Common myeloid progenitor, CD34-positive (primary cell): ENCODE results near the gene NUDCD3.

Experiments used
- CTCF ChIA-PET: fragments of 350-600 bp; sonication (Branson Sonifier 250); formaldehyde crosslinking; loops from one replicate; lab custom pipeline; 2021; ENCODE audit warnings: antibody characterized with exemption; lab: Charles Lee
- POLR2A ChIA-PET: fragments of 350-600 bp; sonication (Branson Sonifier 250); formaldehyde crosslinking; loops from one replicate; lab custom pipeline; 2021; ENCODE audit warnings: antibody characterized with exemption; lab: Charles Lee
- DNase-seq, 3 donors: peaks; one replicate each; pipeline versions ENCODE4 v3.0.0 to v3.0.0-alpha.2; 2013
- H3K27ac ChIP-seq, 2 experiments: 1 replicate in 1 of 2; 2 replicates in 1 of 2; pipeline ENCODE4 v1.7.0; 2013; ENCODE audit warnings: inconsistent platforms in 2 of 2, low read length in 2 of 2, mild to moderate bottlenecking in 2 of 2, low read depth in 1 of 2, moderate library complexity in 1 of 2; ENCODE audit not compliant: severe bottlenecking in 2 of 2, insufficient read depth in 1 of 2, poor library complexity in 1 of 2
- H3K27me3 ChIP-seq, 5 experiments: replicated peaks in 2 of 5; 1 replicate in 3 of 5; 2 replicates in 2 of 5; pipeline versions ENCODE4 v1.6.1 to v1.7.0; 2013; ENCODE audit warnings: low read length in 4 of 5, mild to moderate bottlenecking in 2 of 5, moderate library complexity in 2 of 5, inconsistent platforms in 1 of 5; ENCODE audit not compliant: insufficient read depth in 5 of 5, control insufficient read depth in 4 of 5
- H3K36me3 ChIP-seq, 4 experiments: 1 replicate in 2 of 4; 2 replicates in 2 of 4; pipeline versions ENCODE4 v1.6.1 to v1.7.0; 2013; ENCODE audit warnings: low read length in 3 of 4, control low read depth in 1 of 4, mild to moderate bottlenecking in 1 of 4; ENCODE audit not compliant: control insufficient read depth in 4 of 4, insufficient read depth in 4 of 4
- H3K4me1 ChIP-seq, 4 experiments: 1 replicate in 3 of 4; 2 replicates in 1 of 4; pipeline versions ENCODE4 v1.6.1 to v1.7.1; 2013; ENCODE audit warnings: low read length in 3 of 4, mild to moderate bottlenecking in 3 of 4, control low read depth in 1 of 4, inconsistent platforms in 1 of 4, moderate library complexity in 1 of 4; ENCODE audit not compliant: control insufficient read depth in 4 of 4, insufficient read depth in 4 of 4; ENCODE audit errors: control extremely low read depth in 1 of 4
- H3K4me3 ChIP-seq, 7 experiments: 1 replicate in 4 of 7; 2 replicates in 3 of 7; pipeline versions ENCODE4 v1.5.1 to v1.7.0; 2013; ENCODE audit warnings: mild to moderate bottlenecking in 7 of 7, low read length in 6 of 7, moderate library complexity in 6 of 7, inconsistent platforms in 2 of 7, low read depth in 2 of 7, control low read depth in 1 of 7; ENCODE audit not compliant: insufficient read depth in 4 of 7, control insufficient read depth in 1 of 7; ENCODE audit errors: extremely low read depth in 1 of 7
- H3K9me3 ChIP-seq, 5 experiments: 1 replicate in 4 of 5; 2 replicates in 1 of 5; pipeline versions ENCODE4 v1.6.1 to v1.7.1; 2013; ENCODE audit warnings: low read length in 4 of 5, mild to moderate bottlenecking in 2 of 5, inconsistent platforms in 1 of 5, low read depth in 1 of 5, moderate library complexity in 1 of 5; ENCODE audit not compliant: control insufficient read depth in 4 of 5, insufficient read depth in 2 of 5; ENCODE audit errors: control extremely low read depth in 1 of 5
- WGBS: methylation state at CpG from one replicate; pipeline ENCODE4 v1.1.5; 2013; ENCODE audit not compliant: insufficient coverage; 5-methylcytosine and 5-hydroxymethylcytosine counted together

NUDCD3 gene

DNA sequence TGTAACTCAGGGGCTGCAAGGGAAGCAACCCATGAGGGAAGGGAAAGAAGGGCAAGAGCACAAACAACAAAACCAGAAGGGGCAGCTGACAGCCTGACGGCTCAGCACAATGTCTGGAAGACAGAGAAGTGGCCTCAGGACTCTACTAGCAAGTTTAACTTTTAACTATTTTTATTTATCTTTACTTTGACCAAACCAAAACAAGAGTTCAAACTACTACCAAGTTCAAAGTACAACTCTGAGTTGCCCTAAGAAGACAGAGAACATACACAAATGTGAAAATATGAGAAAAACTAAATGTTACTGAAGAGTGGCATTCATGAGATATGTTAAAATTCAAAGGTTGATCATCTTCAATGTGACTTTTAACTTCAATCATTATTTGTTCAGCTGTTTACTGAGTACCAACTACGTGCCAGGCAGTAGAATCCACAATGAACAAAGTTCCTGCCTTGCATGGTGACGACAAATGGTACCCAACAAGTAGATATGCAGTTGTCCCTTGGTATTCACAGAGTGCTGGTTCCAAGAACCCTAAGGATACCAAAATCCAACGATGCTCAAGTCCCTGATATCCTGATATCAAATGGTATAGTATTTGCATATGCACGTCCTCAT lies 19.7 kb downstream of the NUDCD3 start:
- Histone ChIP-seq H3K4me1 (no peaks in the 10 kb centered on the region), H3K4me3 (no peak overlapping the region), H3K27me3 (no peaks in the 10 kb centered on the region), H3K36me3 (peaks cover 30 to 65% (median 47%) of the 10 kb centered on the region in 4 experiments), H3K27ac (no peak overlapping the region), H3K9me3 (no peaks in the 10 kb centered on the region)
- POLR2A ChIA-PET: interaction anchor here (0.5 kb wide), 1 partner anchor 30 kb away, joined by 3 read pairs; no protein-coding TSS in a partner anchor
- CTCF ChIA-PET: interaction anchor here (1.6 kb wide), 1 partner anchor 14 kb away, joined by 3 read pairs; no protein-coding TSS in a partner anchor
- no peak for DNase-seq
- WGBS: 100% methylated on average over 4 of the region's 5 CpGs

DNA sequence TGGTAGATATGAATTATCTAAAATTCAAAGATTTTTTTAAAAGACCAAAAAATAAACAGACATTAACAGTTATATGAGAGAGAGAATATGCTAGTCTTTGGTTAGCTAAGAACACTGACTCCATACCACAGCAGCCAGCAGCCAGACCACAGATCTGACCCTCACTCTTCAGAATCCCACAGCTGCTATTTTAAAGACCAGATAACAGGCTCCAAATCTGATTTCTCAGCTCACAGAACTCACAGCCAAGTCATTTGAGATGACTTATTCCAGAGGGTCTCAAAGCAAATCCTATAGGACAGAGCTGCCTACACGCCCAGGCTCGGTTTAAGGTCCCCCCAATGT lies 20.4 kb downstream of the NUDCD3 start:
- 100% methylated on average over 2 of the region's 2 CpGs for WGBS
- ChIA-PET CTCF (interaction anchor here (0.8 to 1.6 kb wide), 2 partner anchors 15 to 21 kb away, joined by 3 to 4 read pairs; no protein-coding TSS in a partner anchor), POLR2A (interaction anchor here (0.5 kb wide), 1 partner anchor 91 kb away, joined by 3 read pairs; no protein-coding TSS in a partner anchor)
- no peak for DNase-seq
- Histone ChIP-seq H3K4me1 (no peaks in the 10 kb centered on the region), H3K27ac (no peak overlapping the region), H3K4me3 (no peak overlapping the region), H3K27me3 (no peaks in the 10 kb centered on the region), H3K36me3 (peaks cover 27 to 69% (median 47%) of the 10 kb centered on the region in 4 experiments), H3K9me3 (no peaks in the 10 kb centered on the region)

DNA sequence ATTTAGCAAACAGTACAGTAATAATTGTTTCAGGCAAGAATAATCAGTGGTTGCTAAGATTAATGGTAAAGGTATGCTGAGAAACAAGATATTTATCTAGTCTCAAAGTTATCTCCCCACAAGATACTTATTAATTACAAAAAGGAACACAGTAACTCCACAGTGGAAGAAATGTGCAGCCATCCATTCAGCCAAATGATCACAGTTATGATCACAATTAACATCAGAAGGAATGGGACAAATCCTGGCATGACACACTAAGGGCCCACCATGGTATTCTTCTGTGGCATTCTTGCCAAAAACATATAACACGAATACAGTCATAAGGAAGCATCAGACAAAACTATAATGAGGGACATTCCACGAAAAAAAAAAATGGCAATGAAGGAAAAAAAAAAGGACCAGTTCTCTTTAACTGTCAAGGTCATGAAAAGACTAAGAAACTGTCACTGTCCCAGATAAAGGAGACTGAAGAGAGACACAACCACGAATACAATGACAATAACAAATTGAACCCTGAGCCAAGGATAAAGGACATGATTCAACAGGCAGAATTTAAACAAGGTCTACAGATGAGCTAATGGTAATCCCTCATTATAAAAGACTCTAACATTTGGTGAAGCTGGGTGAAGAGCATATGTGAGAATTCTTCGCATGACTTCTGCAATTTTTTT lies 20.9 kb downstream of the NUDCD3 start:
- no peak overlapping the region for H3K27ac ChIP-seq
- peaks cover 27 to 64% (median 45%) of the 10 kb centered on the region in 4 experiments for H3K36me3 ChIP-seq
- no peak for DNase-seq
- H3K4me3 ChIP-seq: no peak overlapping the region
- no peaks in the 10 kb centered on the region for H3K9me3 ChIP-seq
- POLR2A ChIA-PET: interaction anchor here (0.5 kb wide), 1 partner anchor 91 kb away, joined by 3 read pairs; no protein-coding TSS in a partner anchor
- no peaks in the 10 kb centered on the region for H3K4me1 ChIP-seq
- no peaks in the 10 kb centered on the region for H3K27me3 ChIP-seq
- 100% methylated on average over 2 of the region's 4 CpGs for WGBS
- CTCF ChIA-PET: interaction anchor here (0.8 to 1.6 kb wide), 2 partner anchors 15 to 20 kb away, joined by 3 to 4 read pairs; no protein-coding TSS in a partner anchor

DNA sequence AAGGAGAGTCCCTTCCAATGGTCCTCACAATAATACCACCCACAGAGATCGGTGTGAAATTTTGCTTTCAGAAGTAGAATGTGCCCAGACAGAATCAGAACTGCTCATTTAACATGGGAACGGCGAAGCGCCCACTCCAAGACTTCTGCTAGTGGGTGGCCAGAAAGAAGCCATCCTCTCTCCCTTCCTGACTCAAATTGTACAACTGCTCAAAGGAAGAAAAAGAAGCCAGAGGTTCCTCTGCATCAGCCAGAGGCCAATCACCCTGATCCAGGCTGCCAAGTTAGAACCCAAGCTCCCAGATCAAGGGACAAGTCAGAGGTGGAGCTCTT lies 23.3 kb downstream of the NUDCD3 start:
- DNase-seq: no peak
- ChIA-PET CTCF (interaction anchor here (1.7 to 2.1 kb wide), 2 partner anchors 8 to 226 kb away, joined by 5 to 8 read pairs; no protein-coding TSS in a partner anchor), POLR2A (no interaction called here)
- Histone ChIP-seq H3K9me3 (no peaks in the 10 kb centered on the region), H3K27ac (no peak overlapping the region), H3K4me3 (no peak overlapping the region), H3K4me1 (peaks cover 0 to 2% (median 0%) of the 10 kb centered on the region in 4 experiments), H3K36me3 (peaks cover 17 to 54% (median 38%) of the 10 kb centered on the region in 4 experiments), H3K27me3 (no peaks in the 10 kb centered on the region)
- 96% methylated on average over 4 of the region's 4 CpGs for WGBS

DNA sequence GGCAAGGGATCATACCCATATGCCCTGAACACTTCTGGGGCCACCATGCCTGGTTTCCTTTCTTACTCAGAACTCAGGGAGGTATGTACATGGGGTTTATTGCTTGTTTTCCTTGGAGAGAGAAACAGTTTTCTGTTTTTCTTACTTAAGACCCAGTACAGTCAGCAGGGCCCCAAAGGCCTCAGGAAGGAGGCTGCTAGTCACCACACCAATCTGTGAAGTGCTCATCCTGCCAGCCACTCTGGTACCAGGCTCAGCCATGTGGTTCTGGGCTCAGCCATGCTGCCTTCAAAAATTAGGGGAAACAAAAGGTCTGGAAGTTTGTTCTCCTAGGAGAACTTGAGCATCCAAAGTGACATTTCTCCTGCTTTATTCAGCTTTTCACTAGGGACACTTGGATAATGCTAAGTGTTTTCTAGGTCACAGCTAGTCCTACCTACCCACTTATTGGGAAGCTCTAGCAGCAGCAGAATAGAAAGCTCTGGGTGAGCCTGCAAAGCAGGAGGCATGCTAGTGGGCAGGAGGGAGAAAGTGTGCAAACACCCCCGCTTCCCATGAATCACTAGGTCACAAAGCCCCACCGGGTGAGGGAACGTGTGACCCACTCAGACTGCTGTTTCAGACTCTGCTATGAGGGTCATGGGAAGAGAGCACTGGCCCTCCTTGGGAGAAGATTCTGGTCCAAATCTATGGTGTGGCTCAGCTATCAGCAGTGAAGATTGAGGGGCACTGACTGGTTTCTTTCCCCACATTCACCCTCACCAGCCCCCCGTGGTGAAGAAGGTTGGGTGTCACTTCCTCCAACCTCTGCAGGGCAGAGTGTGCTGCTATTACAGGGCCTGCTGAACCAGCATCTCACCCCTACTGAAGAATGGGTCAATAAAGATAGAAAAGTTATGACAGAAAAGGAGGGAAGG lies 23.9 kb downstream of the NUDCD3 start:
- ChIA-PET POLR2A (no interaction called here), CTCF (interaction anchor here (0.7 to 2.1 kb wide), 3 partner anchors 9 to 226 kb away, joined by 3 to 8 read pairs (median 5); no protein-coding TSS in a partner anchor)
- Histone ChIP-seq H3K27me3 (no peaks in the 10 kb centered on the region), H3K36me3 (peaks cover 14 to 48% (median 33%) of the 10 kb centered on the region in 4 experiments), H3K4me1 (peaks cover 1 to 7% (median 4%) of the 10 kb centered on the region in 4 experiments), H3K4me3 (no peak overlapping the region), H3K27ac (no peak overlapping the region), H3K9me3 (no peaks in the 10 kb centered on the region)
- 96% methylated on average over 3 of the region's 4 CpGs for whole genome bisulfite sequencing
- DNase-seq: no peak

DNA sequence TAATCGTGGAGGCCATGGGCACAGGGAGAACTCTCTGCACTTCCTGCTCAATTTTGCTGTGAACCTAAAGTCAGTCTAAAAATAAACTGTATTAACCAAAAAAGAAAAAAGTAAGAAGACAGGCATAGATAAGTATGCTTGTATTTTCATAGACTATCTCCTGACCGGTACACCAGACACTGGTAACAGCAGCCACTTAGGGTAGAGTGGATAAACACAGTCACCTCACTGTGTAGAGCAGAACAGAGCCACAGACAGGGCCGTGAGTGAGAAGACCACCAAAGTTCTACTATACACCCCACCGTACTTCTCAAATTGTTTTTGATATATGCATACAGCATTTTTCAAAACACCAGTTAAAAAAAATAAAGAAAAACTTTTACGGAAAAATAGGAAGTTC lies 25.0 kb downstream of the NUDCD3 start:
- DNase-seq: no peak
- 90% methylated on average over 2 of the region's 5 CpGs for WGBS
- Histone ChIP-seq H3K27me3 (no peaks in the 10 kb centered on the region), H3K27ac (no peak overlapping the region), H3K9me3 (no peaks in the 10 kb centered on the region), H3K4me3 (no peak overlapping the region), H3K36me3 (peaks cover 8 to 40% (median 27%) of the 10 kb centered on the region in 4 experiments), H3K4me1 (peaks cover 11 to 18% (median 14%) of the 10 kb centered on the region in 4 experiments)
- POLR2A ChIA-PET: no interaction called here
- CTCF ChIA-PET: interaction anchor here (0.5 to 2.1 kb wide), 3 partner anchors 10 to 107 kb away, joined by 3 to 8 read pairs (median 3); no protein-coding TSS in a partner anchor
